Measurements from ENCODE around the gene SOX2.
A peak's percentile ranks its signal among the peaks of the same experiment; 100 is the strongest.

Gene SOX2

DNA sequence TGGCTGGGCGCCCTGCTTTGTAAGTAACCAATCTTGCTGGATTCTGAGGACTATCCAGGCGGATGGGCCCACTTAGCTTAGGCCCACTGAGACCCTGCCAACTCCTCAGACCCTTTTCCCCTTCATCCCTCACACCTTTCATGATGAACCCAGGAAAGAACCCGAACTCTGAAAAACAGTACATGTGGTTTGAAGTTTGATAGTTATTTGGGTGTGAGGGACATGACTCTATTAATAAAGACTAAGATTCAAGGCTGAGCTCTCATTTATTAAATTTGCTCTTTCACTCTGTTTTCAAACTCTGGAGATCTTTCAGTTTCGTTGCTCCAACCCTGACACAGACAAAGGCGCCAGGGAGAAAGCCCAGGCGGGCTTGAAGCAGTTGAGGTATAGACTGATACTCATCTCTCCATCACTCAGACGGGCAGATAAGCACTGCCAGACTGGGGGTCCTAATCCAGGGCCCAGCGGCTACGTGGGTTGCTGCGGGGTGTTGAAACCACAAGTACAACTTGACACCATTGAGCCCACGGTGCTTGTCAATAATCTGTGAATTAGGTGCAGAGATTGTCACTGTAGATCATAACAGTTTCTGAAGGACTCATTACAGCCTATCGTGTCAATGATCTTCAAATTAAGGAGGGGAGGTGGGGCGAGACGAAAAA is 7.2 kb upstream of the SOX2 start:
- peak; percentile 32 for DNase-seq

DNA sequence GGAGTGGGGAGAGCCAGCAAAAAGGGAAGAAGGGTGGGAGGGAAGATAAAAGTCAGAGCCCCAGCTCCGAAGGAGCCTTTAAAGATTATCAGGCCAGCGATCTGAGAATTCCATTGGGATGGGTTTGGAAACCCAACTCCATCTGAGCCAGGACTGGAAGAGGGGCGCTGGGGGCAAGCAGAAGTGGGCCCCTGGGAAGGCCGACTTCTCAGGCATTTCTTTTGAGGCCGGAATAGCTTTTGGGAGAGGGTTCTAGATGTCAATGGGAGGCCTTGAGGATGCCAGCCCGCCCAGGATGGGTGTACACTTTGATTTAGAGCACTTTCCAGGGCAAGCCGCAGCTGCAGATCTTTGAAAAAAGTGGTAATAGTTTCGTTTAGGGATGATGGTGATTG is 6.6 kb upstream of the SOX2 start:
- peak; percentile 21 for DNase-seq

DNA sequence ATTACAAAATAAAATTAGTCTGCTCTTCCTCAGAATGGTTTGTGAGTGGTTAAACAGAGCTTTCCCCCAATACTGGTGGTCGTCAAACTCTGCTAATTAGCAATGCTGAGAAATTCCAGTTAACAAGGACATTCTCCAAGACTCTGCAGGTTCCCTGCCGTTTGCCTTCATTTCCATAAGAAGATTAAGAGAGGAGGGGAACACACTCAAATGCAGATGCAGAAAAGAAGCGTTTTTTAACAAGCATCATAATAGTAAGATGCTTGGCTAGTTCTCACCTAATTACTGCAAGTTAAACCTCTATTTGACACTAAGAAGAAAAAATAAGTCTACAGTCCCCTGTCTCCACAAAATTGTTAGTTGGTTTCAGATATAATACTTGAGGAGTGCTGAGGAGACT is 3.7 kb upstream of the SOX2 start:
- peak; percentile 21 for DNase-seq

DNA sequence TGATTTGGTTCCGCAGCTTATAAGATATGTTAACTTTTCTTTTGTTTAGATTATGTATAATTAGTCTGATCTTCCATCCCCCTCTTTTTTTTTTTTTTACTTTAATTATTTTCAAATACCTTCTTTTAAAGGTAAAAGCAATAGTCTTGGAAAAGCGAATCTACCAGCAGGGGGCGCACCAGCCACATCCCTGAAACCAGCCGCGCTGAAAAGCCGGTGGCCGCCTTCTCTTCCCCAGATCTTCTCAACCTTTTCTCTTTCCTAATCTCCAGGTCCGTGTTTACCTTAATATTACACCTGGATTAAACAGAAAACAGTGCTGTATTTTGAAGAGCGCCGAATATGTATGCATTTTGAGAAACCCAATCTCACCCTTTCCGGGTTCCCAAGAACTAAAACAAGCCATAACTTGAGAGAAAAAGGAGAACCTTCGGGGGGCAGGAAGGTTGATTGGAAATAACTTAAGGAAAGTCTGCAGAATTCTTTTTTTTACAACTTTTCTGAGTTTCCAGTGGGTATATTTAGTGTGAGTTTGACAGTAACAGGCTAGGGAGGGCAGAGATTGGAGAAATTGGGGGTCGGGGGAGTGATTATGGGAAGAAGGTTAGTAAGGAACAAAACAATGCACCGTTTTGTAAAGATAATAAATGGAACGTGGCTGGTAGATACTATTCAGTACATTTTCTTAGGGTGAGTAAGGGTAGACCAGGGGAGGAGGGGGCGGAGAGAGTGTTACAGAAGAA is 2.0 kb upstream of the SOX2 start:
- DNase-seq = peak; percentile 55

DNA sequence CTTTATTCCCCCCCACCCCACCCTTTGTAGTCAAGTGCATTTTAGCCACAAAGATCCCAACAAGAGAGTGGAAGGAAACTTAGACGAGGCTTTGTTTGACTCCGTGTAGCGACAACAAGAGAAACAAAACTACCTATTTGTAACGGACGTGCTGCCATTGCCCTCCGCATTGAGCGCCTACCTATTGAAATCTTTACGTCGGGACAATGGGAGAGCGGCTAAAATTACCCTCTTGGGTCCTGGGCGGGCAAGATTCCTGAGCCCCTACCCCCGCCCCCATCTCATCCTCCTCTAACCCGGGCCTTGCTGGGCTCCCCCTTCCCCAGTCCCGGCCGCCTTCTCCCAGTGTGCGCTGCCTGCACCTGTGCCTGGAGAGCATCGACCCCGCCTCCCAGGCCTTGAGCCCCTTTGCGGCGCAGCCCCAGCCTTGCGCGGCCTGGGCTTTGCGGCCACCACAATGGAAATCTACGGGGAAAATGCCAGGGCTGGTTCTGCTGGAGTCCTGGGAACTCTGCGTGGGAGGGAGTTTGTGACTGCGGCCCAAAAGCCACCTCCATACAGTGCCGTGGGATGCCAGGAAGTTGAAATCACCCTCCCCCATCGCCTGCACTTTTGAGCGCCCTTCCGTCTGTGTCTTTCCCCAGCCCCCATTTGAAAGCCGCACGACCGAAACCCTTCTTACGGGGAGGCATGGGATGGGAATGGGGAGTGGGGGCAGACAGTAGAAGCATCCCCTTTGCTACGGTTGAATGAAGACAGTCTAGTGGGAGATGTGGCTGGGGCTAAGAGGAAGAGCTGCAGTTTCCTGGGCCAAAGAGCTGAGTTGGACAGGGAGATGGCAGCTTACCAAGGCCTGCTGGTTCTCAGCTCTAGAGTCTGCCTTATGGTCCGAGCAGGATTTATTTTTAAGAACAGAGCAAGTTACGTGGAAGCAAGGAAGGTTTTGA is 1.1 kb upstream of the SOX2 start:
- peak; percentile 52 for DNase-seq

DNA sequence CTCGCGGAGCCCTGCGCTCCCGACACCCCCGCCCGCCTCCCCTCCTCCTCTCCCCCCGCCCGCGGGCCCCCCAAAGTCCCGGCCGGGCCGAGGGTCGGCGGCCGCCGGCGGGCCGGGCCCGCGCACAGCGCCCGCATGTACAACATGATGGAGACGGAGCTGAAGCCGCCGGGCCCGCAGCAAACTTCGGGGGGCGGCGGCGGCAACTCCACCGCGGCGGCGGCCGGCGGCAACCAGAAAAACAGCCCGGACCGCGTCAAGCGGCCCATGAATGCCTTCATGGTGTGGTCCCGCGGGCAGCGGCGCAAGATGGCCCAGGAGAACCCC is 464 bp downstream of the SOX2 start:
- no peak for DNase-seq

DNA sequence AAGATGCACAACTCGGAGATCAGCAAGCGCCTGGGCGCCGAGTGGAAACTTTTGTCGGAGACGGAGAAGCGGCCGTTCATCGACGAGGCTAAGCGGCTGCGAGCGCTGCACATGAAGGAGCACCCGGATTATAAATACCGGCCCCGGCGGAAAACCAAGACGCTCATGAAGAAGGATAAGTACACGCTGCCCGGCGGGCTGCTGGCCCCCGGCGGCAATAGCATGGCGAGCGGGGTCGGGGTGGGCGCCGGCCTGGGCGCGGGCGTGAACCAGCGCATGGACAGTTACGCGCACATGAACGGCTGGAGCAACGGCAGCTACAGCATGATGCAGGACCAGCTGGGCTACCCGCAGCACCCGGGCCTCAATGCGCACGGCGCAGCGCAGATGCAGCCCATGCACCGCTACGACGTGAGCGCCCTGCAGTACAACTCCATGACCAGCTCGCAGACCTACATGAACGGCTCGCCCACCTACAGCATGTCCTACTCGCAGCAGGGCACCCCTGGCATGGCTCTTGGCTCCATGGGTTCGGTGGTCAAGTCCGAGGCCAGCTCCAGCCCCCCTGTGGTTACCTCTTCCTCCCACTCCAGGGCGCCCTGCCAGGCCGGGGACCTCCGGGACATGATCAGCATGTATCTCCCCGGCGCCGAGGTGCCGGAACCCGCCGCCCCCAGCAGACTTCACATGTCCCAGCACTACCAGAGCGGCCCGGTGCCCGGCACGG is 991 bp downstream of the SOX2 start:
- DNase-seq = peak; percentile 82

DNA sequence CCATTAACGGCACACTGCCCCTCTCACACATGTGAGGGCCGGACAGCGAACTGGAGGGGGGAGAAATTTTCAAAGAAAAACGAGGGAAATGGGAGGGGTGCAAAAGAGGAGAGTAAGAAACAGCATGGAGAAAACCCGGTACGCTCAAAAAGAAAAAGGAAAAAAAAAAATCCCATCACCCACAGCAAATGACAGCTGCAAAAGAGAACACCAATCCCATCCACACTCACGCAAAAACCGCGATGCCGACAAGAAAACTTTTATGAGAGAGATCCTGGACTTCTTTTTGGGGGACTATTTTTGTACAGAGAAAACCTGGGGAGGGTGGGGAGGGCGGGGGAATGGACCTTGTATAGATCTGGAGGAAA is 1.5 kb downstream of the SOX2 start:
- no peak for DNase-seq

DNA sequence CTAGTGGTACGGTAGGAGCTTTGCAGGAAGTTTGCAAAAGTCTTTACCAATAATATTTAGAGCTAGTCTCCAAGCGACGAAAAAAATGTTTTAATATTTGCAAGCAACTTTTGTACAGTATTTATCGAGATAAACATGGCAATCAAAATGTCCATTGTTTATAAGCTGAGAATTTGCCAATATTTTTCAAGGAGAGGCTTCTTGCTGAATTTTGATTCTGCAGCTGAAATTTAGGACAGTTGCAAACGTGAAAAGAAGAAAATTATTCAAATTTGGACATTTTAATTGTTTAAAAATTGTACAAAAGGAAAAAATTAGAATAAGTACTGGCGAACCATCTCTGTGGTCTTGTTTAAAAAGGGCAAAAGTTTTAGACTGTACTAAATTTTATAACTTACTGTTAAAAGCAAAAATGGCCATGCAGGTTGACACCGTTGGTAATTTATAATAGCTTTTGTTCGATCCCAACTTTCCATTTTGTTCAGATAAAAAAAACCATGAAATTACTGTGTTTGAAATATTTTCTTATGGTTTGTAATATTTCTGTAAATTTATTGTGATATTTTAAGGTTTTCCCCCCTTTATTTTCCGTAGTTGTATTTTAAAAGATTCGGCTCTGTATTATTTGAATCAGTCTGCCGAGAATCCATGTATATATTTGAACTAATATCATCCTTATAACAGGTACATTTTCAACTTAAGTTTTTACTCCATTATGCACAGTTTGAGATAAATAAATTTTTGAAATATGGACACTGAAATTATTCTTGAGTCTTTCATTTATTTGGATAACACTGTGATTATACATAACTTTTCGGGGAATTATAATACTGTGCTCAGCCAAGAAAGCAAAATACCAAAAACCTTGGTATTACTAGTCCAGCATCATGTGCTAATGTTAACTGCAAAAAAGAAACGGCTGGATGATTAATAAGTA is 2.2 kb downstream of the SOX2 start:
- no peak for DNase-seq

DNA sequence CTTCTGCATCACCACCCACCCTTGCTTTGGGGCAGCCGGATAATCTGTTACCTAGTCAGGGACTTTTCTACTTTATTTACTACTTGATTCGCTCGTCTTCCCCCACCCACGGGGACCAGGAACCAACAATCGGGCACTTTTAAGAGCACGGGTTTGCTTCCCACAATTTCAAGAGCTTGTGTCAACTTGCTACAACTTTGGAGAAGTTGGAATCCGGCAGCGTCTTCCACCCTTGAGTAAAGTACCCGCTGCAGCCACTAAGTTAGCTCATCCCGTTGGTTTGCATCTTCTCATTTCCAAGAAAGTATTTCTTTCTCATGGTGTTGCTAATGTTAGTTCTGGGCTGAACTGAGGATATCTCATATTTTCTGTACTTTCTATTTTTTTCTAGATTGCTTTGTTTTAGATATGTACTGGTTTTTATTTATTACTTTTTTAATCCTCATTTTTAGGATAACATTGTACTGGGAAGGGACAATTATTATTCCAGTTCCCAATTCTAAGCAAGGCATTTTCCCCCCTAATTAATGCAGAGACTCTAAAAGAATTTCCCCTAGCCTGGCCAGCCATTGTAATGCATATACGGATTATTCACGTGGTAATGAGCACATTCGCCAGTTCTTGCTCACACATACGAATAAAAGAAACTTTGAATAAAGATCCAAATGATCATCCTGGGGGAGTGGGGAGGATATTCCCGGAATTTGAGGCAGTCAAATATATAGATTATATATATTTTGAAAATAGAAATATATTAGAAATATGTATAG is 4.0 kb downstream of the SOX2 start:
- peak; percentile 46 for DNase-seq

DNA sequence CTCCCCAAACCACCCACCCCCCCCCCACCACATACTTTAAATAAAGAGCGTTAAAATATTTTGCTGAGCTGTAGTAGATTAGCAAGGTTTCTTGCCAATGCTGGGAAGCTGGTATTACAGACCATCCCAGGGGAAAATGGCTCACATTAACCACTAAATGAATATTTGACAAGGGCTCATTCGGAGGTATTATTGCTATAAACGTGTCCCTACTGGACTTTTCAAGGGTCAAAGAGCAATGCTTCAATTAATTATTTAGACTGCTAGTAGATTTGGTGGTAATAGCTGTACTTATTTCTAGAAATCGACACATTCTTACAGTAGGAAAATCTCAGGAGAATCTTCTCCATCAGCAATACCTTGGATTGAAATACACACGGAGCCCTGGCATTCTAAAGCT is 5.2 kb downstream of the SOX2 start:
- DNase-seq = peak; percentile 13

DNA sequence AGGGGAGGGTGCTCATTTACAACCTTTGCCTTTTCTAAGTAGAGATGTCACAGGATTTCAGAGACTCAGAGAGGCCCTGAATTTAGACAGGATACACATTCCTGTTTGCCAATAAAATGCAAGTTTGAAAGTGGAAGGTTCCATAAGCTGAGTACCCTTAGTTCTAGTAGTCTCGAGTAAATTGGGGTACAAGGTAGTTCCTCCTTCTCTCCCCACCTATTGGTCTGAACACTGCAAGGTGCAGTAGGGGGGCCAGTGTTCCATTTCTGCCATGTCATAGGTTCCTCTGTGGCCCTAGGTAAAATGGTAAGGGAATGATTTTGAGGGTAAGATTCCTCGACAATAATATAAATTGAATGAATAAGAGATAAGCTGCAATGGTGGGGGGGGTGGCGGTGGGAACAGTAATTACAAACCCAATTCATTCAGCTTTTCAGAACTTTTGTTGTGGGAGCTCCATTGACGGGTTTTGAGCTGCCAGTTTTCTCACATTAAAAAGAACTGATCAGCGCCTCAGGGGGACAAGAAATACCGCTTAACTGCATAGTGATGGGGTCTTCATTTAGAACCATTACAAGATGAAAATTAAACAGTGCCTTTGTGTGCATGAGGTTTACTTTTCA is 5.9 kb downstream of the SOX2 start:
- DNase-seq = peak; percentile 7

DNA sequence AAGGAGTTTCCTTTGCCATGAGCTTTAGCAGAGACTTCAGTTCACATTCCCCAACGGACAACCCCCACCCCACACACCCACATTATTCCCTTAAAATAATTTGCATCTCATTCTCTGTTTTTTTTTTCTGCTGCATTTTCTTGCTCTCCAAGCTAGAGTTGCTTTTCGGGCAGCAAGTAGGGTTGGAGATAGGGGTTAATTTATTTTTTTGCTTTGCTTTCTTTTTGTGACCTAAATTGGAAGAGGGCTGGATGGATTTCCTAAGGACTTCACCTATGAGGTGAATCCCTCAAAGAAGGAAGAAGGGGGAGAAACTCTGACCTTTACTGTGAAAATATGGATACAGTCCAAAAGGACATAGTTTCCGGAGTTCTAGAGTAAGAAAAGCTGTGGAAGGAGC is 6.6 kb downstream of the SOX2 start:
- peak; percentile 9 for DNase-seq

DNA sequence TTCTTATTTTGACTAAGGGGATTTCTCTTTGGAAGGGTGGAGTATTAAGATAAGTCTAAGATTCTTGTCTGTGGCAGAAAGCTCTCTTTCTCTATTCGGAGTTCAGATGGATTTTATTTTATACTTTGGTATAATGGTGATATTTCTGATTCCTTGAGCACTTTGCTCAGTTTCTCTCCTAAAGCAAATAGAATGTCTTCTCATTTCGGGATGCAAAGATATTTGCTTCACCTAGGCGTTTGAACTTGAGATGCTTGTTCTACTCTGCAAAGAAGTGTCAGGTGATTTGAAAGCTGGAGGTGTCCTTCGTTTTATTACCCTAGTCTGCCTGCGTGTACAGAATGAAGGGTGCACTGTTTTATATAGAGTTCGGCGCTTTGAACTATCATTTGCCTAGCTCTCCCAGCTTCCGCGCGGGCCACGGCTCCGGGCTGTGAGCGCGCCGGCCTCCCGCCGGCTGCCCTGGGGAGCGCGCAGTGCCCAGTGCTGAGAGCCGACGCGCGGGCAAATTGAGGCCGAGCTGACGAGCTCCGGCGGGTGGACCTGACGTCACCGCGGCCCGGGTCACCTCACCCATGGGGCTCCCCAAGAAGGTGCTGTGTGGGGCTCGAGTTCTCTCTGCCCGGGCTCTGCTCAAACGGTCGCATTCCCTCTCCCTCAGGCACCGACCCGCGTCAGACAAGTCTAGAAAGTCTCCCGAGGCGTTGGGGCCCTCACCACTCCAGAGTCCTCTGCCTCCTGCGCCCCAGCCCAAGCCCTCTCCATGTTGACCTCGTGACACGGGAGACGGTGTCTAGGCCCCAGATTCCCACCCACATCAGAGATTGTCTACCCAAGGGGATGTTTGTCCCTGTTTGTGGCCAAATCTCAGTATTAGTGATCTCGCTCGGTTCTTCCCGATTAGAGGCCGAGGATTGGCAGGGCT is 7.5 kb downstream of the SOX2 start:
- peak; percentile 69 for DNase-seq

DNA sequence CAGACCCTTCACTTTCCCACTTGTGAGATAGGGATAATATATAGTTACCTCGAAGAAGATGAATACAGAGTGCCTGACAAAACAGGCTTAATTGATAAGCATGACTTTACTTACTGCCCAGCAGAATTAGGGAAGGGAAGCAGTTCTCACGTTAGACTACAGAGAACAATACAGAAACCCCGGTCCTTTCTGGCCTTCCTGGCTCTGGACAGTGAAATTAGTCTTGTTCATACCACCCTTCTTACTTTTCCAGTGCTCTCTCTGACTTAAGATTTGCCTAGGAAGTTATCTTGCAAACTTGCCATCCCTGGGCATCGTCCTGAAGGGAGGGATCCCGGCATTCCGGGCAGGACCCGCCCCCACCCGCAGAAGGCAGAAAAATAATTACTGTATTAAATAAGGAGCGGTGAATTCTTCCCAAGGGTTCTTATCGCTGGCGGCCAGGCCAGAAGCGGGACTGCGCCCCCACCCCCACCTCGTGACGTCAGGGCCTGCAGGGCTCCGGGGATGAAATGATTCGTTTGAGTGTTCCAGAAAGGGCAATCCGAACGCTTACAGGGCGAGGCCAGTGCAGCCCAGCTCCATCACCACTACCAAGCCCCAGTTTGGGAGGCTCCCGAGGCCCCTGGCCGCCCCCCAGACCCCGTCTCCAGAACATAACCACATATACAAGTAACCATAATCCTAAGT is 8.4 kb downstream of the SOX2 start:
- peak; percentile 20 for DNase-seq

DNA sequence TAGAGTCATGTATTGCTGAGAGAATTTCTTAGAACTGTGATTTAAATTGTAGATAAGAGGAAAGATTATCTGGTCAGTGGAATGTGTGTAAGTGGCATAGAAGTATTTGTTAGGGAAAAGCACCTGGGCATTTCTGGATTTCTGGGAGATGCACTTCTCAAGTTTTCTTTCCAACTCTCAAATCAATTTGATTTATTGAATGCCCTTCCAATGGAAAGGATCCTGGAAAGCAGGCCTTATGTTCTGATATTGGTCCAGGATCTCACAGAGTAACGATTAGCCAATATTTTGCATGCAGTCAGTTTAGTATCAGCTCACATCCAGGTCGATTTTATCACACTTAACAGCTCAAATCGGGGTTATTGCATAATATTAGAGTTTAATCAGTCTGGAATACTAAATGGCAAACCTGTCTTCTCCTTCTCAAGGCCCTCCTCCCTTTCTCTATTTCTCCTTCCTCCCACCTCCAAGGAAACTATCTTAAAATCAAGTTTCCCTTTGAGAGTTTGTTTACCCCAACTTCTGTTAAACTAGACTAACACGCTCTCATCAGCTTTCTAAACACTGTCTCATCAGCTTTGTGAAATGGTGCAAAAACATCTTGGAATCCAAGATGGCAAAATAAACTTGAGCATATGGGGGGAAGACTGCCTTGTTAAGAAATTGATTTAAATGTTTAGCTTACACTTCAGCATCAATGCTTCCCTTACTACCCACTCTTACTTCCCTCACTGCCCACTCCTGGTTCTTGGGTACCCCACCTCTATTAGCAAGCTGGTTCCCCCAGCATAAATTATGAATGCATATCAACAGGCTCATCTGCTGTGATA is 9.5 kb downstream of the SOX2 start:
- DNase-seq = no peak

DNA sequence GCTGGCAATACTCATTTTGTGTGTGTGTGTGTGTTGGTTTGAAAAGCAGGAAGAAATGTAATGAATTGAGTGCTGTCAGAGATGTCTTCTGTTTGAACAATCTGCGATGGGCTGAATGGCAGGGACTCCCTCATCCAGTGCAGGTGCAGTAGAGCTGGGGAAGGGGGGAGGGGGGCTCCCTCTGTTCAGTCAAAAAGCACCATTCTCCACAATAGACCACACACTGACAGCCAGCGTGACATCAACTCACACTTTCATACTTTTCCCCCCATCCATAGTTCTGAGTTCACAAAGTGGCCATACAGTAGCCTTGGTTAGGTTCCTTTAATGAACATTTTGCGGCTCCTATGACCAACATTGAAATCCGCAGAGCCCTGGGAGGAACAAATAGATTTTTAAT is 10.4 kb downstream of the SOX2 start:
- peak; percentile 6 for DNase-seq

Measured in right kidney (tissue), 1 donor.